Measurements from ENCODE around the gene ETNK1.

Gene ETNK1

DNA sequence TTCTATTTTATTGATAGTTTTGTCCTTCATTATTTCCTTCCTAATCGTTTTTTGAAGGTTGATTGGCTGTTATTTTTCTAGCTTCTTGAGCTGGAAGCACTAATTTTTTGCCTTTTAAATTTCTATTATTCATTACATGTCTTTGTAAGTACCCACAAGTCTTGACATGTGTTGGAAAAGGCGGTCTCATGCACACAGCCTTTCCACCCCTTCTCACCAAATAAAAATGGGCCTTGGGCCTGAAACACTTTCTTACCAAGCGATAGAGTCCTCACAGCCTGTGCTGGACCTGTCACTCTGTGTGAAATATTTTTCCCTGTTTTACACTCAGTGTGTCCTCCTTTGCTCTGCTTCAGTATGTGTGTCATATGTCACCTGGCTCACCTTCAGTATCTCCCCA lies 9.9 kb downstream of the ETNK1 start:
- no peak for DNase-seq (ENCODE audit: low read depth, low spot score)

- DNase-seq (ENCODE audit: low read depth, low spot score): no peak
These were observed 10.8 kb downstream of the ETNK1 start for GRCh38 chr12:22635812-22636211.

GRCh38 chr12:22640851-22641250 lies 15.9 kb downstream of the ETNK1 start:
- DNase-seq (ENCODE audit: low read depth, low spot score): no peak

- DNase-seq (ENCODE audit: low read depth, low spot score): no peak
These were observed 16.5 kb downstream of the ETNK1 start for GRCh38 chr12:22641353-22642053.

- DNase-seq (ENCODE audit: low read depth, low spot score): no peak
These were observed 23.7 kb downstream of the ETNK1 start for GRCh38 chr12:22648668-22649067.

- DNase-seq (ENCODE audit: low read depth, low spot score): no peak
These were observed 28.1 kb downstream of the ETNK1 start for GRCh38 chr12:22653075-22653474.

DNA sequence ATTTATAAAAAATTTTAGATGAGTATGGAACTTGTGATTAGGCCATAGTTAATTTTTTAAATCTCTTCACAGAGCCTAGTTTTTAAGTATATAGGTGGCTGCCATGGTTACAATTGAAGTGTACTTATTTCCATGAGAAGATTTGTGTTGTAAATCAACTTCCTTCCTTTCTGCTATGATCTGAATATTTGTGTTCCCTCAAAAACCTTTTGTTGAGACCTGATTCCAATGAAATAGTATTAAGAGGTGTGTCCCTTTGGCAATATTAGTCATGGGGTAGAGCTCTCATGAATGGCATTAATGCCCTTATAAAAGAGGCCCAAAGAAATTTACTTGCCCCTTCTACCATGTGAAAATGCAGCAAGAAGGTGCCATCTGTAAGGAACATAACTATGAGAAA lies 28.8 kb downstream of the ETNK1 start:
- DNase-seq (ENCODE audit: low read depth, low spot score): no peak

DNA sequence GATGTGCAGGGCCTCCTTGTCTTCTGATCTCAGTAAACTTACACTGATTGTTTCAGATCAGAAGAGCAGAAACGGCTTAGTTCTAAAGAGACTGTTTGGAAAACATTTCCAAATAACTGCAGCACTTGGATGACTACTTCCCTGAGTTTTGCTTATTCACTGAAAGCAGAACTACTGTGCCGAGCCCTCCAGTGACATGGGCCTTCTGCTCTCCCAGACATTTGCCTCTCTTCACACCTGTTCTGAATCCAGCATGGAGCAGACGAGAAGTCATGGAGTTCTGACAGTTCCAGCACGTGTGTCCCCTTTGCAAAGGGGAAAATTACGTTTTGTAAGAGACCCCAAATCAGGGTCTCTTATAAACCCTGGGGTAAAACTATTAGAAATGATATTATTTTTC lies 31.4 kb downstream of the ETNK1 start:
- DNase-seq (ENCODE audit: low read depth, low spot score): no peak

- DNase-seq (ENCODE audit: low read depth, low spot score): no peak
These were observed 31.9 kb downstream of the ETNK1 start for GRCh38 chr12:22656831-22657230.

DNA sequence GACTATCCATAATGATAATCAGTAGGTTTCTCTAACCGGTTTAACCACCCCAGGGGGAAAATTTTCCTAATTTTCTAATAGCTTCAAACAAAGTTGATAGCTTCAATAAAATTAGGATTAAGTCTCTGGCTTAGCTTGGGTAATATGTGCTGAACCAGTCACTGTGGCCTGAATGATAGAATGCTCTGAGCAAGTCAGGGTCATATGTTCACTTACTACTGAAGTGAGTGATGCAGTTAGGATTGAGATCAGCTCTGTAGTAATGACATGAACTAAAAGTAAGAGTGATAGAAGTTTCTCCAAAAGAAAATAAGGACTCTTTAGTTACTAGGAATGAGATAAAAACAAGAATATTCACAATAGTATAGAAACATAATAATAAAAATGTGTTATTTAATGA lies 32.6 kb downstream of the ETNK1 start:
- DNase-seq (ENCODE audit: low read depth, low spot score): no peak

DNA sequence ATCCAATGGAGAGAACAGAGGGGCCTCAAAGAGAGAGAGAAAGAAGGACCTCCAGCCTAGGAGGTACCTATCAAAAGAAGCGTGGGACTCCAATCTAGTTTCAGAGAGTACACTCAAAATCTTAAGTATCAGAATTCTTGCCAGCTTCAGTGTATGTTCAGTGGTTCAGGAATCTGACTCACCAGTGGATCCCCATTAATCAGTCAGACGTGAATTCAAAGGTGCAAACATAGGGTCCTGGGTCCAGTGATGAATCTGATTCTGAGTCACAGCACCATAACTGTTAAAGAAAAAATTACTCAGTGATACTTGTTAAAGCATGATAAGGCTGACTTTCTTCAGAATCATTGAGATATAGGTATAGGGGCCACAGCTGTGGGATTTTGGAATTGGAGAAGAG lies 33.2 kb downstream of the ETNK1 start:
- no peak for DNase-seq (ENCODE audit: low read depth, low spot score)

GRCh38 chr12:22662356-22662755 lies 37.4 kb downstream of the ETNK1 start:
- no peak for DNase-seq (ENCODE audit: low read depth, low spot score)

- no peak for DNase-seq (ENCODE audit: low read depth, low spot score)
These were observed 40.5 kb downstream of the ETNK1 start for GRCh38 chr12:22665476-22665875.

- no peak for DNase-seq (ENCODE audit: low read depth, low spot score)
These were observed 42.2 kb downstream of the ETNK1 start for GRCh38 chr12:22667122-22667521.

- no peak for DNase-seq (ENCODE audit: low read depth, low spot score)
These were observed 43.5 kb downstream of the ETNK1 start for GRCh38 chr12:22668441-22668840.

- no peak for DNase-seq (ENCODE audit: low read depth, low spot score)
These were observed 45.8 kb downstream of the ETNK1 start for GRCh38 chr12:22670762-22671161.

DNA sequence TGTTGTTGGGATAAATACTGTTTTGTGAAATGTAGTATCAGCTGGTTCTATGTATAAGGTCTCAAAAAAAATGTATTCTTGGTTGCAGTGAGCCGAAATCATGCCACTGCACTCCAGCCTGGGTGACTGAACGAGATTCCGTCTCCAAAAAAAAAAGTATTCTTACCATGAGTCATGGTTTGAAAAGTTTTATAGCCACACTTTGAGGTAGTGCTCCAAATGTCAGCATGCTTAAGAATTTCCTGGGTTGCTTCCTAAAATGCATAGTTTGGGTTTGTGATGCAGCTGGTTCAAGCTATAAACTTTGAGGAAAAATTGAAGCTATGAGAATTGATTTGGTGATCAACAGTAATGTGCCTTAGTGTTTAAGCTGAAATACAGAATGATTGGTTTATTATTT lies 48.0 kb downstream of the ETNK1 start:
- DNase-seq (ENCODE audit: low read depth, low spot score): no peak

- DNase-seq (ENCODE audit: low read depth, low spot score): no peak
These were observed 53.0 kb downstream of the ETNK1 start for GRCh38 chr12:22677781-22678574.

- no peak for DNase-seq (ENCODE audit: low read depth, low spot score)
These were observed 57.7 kb downstream of the ETNK1 start for GRCh38 chr12:22682663-22683062.

- no peak for DNase-seq (ENCODE audit: low read depth, low spot score)
These were observed 58.2 kb downstream of the ETNK1 start for GRCh38 chr12:22683131-22683530.

DNA sequence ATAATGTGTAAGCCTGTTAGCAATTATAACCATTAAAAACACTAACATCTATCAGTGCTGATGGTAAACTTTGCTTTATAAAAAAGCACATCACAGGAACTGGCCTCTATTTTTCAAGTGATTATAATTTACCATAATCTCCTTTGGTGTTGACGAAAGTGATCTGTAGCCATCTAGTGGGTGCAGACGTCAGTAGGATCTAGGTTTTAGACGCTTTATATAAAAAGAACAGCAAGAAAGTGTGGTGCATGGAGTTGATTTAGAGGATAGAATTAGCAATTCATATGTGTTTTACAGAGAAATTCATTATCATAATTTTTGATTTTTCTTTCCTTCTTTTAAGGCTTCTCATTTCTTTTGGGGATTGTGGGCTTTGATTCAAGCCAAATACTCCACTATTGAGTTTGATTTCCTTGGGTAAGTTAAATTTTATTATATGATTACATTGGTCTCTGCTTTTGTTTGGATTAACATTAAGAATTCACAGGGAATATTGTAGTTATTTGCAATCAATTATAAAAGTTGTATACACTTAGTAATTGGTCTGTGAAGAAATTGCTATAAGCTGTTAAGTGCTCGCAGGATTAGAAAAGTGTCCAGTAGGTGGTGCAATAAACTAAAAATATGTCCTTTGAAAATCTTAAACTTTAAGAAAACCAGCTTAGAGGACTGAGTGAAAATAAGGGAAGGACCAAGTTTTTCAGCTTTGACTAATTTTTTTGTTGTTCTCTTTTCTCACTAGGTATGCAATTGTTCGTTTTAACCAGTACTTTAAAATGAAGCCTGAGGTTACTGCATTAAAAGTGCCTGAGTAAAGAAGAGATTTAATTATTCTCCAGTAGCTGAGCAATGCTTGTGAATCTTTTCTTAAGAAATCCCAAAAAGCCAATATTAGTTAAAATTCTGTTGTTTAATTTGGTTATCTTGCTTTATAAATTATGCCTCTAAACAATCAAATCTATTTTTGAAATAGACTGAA lies 59.5 kb downstream of the ETNK1 start:
- DNase-seq (ENCODE audit: low read depth, low spot score): no peak

- no peak for DNase-seq (ENCODE audit: low read depth, low spot score)
These were observed 61.2 kb downstream of the ETNK1 start for GRCh38 chr12:22686193-22686592.
